Keratinocyte (primary cell): Measurements from ENCODE around the gene FMNL2.

Source experiments
- EZH2 ChIP-seq: IDR thresholded peaks from one replicate; pipeline ENCODE4 v1.6.1; 2012; ENCODE audit warnings: inconsistent platforms, mild to moderate bottlenecking, low read length, moderate library complexity
- TF ChIP-seq, protein P1 (sequence below), 3 experiments: IDR thresholded peaks in 1 of 3; conservative IDR thresholded peaks in 1 of 3; optimal IDR thresholded peaks in 1 of 3; 2 replicates in 2 of 3; 3 replicates in 1 of 3; pipeline versions ENCODE3 to v1.5.1; 2011; ENCODE audit warnings: low read length in 3 of 3, mild to moderate bottlenecking in 3 of 3, moderate library complexity in 2 of 3, control low read depth in 1 of 3, inconsistent platforms in 1 of 3; ENCODE audit not compliant: insufficient read depth in 2 of 3; ENCODE audit errors: extremely low read depth in 1 of 3

DNA sequence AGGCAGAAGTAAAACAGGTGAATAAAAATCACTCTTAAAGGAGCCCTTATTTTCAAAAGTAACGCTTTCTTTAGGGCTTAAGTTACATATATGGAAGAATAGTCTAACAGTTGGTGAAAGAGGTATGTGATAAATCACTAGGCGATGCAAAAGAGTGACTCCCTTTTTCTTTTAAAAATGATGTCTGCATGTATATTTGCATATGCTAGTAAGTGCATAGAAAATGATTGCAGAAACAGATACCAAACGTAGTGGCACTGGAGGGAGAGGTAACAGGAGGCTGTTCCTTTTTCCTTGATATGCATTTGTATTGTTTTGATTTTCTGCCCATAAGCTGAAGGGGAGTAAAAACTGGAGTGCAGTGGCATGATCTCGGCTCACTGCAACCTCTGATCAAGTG lies 224.0 kb downstream of the FMNL2 start:
- TF ChIP-seq, protein P1, sequence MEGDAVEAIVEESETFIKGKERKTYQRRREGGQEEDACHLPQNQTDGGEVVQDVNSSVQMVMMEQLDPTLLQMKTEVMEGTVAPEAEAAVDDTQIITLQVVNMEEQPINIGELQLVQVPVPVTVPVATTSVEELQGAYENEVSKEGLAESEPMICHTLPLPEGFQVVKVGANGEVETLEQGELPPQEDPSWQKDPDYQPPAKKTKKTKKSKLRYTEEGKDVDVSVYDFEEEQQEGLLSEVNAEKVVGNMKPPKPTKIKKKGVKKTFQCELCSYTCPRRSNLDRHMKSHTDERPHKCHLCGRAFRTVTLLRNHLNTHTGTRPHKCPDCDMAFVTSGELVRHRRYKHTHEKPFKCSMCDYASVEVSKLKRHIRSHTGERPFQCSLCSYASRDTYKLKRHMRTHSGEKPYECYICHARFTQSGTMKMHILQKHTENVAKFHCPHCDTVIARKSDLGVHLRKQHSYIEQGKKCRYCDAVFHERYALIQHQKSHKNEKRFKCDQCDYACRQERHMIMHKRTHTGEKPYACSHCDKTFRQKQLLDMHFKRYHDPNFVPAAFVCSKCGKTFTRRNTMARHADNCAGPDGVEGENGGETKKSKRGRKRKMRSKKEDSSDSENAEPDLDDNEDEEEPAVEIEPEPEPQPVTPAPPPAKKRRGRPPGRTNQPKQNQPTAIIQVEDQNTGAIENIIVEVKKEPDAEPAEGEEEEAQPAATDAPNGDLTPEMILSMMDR (optimal IDR thresholded peaks at IDR 0.05 in 1 of 3, IDR thresholded peaks at IDR 0.05 in 1 of 3, conservative IDR thresholded peaks at IDR 0.05 in 1 of 3; ENCODE audit: extremely low read depth in 1 of 3, insufficient read depth in 2 of 3, low read length in 3 of 3) = no peak
- TF ChIP-seq EZH2 = no peak
